ENCODE data around the gene ANKS6. TPM values are rescaled to one million over a fixed set of nuclear protein-coding genes. Genes with fewer than 3 reads are reported as not detected.

The ANKS6 gene
- total RNA-seq, 1 donor from 2014 or later, result 25.8 TPM

GRCh38 chr9:98823666-98824334 is 27.4 kb upstream of the ANKS6 start:
- DNase-seq (ENCODE audit: low read depth), result no peak
- H3K4me3 ChIP-seq (ENCODE audit: low read depth, low read length), result no peak overlapping the region
- TF ChIP-seq CTCF (IDR thresholded peaks at IDR 0.05; ENCODE audit: insufficient read depth, low read length, poor library complexity, severe bottlenecking), result no peak
- no peaks in the 10 kb centered on the region for H3K27me3 ChIP-seq (ENCODE audit: control insufficient read depth, insufficient read depth, low read length)
- no peaks in the 10 kb centered on the region for H3K36me3 ChIP-seq (ENCODE audit: control insufficient read depth, insufficient read depth, low read length)

GRCh38 chr9:98822661-98823060 is 26.3 kb upstream of the ANKS6 start:
- Histone ChIP-seq H3K4me3 (ENCODE audit: low read depth, low read length) (no peak overlapping the region), H3K36me3 (ENCODE audit: control insufficient read depth, insufficient read depth, low read length) (no peaks in the 10 kb centered on the region), H3K27me3 (ENCODE audit: control insufficient read depth, insufficient read depth, low read length) (no peaks in the 10 kb centered on the region)
- TF ChIP-seq CTCF (IDR thresholded peaks at IDR 0.05; ENCODE audit: insufficient read depth, low read length, poor library complexity, severe bottlenecking), result no peak
- DNase-seq (ENCODE audit: low read depth), result no peak

GRCh38 chr9:98821831-98822230 is 25.5 kb upstream of the ANKS6 start:
- no peaks in the 10 kb centered on the region for H3K36me3 ChIP-seq (ENCODE audit: control insufficient read depth, insufficient read depth, low read length)
- no peak for TF ChIP-seq CTCF (IDR thresholded peaks at IDR 0.05; ENCODE audit: insufficient read depth, low read length, poor library complexity, severe bottlenecking)
- no peaks in the 10 kb centered on the region for H3K27me3 ChIP-seq (ENCODE audit: control insufficient read depth, insufficient read depth, low read length)
- no peak for DNase-seq (ENCODE audit: low read depth)
- H3K4me3 ChIP-seq (ENCODE audit: low read depth, low read length), result no peak overlapping the region

- DNase-seq (ENCODE audit: low read depth), result no peak
- no peaks in the 10 kb centered on the region for H3K27me3 ChIP-seq (ENCODE audit: control insufficient read depth, insufficient read depth, low read length)
- TF ChIP-seq CTCF (IDR thresholded peaks at IDR 0.05; ENCODE audit: insufficient read depth, low read length, poor library complexity, severe bottlenecking), result no peak
- no peak overlapping the region for H3K4me3 ChIP-seq (ENCODE audit: low read depth, low read length)
- no peaks in the 10 kb centered on the region for H3K36me3 ChIP-seq (ENCODE audit: control insufficient read depth, insufficient read depth, low read length)
Observed at GRCh38 chr9:98819231-98819630, 22.9 kb upstream of the ANKS6 start.

GRCh38 chr9:98818764-98819163 is 22.4 kb upstream of the ANKS6 start:
- no peak for DNase-seq (ENCODE audit: low read depth)
- Histone ChIP-seq H3K27me3 (ENCODE audit: control insufficient read depth, insufficient read depth, low read length) (no peaks in the 10 kb centered on the region), H3K36me3 (ENCODE audit: control insufficient read depth, insufficient read depth, low read length) (no peaks in the 10 kb centered on the region), H3K4me3 (ENCODE audit: low read depth, low read length) (no peak overlapping the region)
- no peak for TF ChIP-seq CTCF (IDR thresholded peaks at IDR 0.05; ENCODE audit: insufficient read depth, low read length, poor library complexity, severe bottlenecking)

- TF ChIP-seq CTCF (IDR thresholded peaks at IDR 0.05; ENCODE audit: insufficient read depth, low read length, poor library complexity, severe bottlenecking), result no peak
- DNase-seq (ENCODE audit: low read depth), result no peak
- Histone ChIP-seq H3K4me3 (ENCODE audit: low read depth, low read length) (no peak overlapping the region), H3K27me3 (ENCODE audit: control insufficient read depth, insufficient read depth, low read length) (no peaks in the 10 kb centered on the region), H3K36me3 (ENCODE audit: control insufficient read depth, insufficient read depth, low read length) (no peaks in the 10 kb centered on the region)
Observed at GRCh38 chr9:98815391-98815951, 19.1 kb upstream of the ANKS6 start.

All from kidney epithelial cell (primary cell).